Upper lobe of right lung (tissue), 1 donor: Measurements from ENCODE around the gene EI24. TPM values are rescaled to one million over a fixed set of nuclear protein-coding genes. Genes with fewer than 3 reads are reported as not detected.
"Not testable (repeated sequence)": the region's sequence is repeated elsewhere in the genome, so short reads cannot be mapped to it uniquely, and the experiment has no call there.

Experiments
- ATAC-seq: fragments of 200-7000 bp; cut with Tn5 transposase; one replicate; pipeline ENCODE4 v1.9.1; 2020; ENCODE audit warnings: mild to moderate bottlenecking, moderate library complexity
- DNase-seq: peaks from one replicate; pipeline ENCODE4 v3.0.0-alpha.2; 2020
- H3K27ac ChIP-seq: fragments of 200-600 bp; one replicate; pipeline ENCODE4 v1.8.0; 2022
- H3K27me3 ChIP-seq: fragments of 200-600 bp; one replicate; pipeline ENCODE4 v1.8.0; 2022; ENCODE audit warnings: mild to moderate bottlenecking
- H3K36me3 ChIP-seq: fragments of 200-600 bp; one replicate; pipeline ENCODE4 v1.8.0; 2022
- H3K4me1 ChIP-seq: fragments of 200-600 bp; one replicate; pipeline ENCODE4 v1.8.0; 2022
- H3K4me3 ChIP-seq: fragments of 200-600 bp; one replicate; pipeline ENCODE4 v1.8.0; 2022; ENCODE audit warnings: mild to moderate bottlenecking
- H3K9me3 ChIP-seq: fragments of 200-600 bp; one replicate; pipeline ENCODE4 v1.8.0; 2022
- intact Hi-C: fragments of 100-400 bp; cut with DNase I; formaldehyde crosslinking; loops from one replicate; pipeline ENCODE4 v1.11.0; 2022
- total RNA-seq: library from RNA; stranded (reverse); fragmentation: NEBNext Ultra II Directional; extraction: Animal tissue kit (Norgen Biotek cat#: 25700); gene quantifications from one replicate; pipeline ENCODE4 v1.2.1, GENCODE V29; 2021
- TF ChIP-seq, protein P1 (sequence below): fragments of 200-600 bp; IDR thresholded peaks from one replicate; pipeline ENCODE4 v1.8.0; 2022; ENCODE audit warnings: antibody characterized with exemption
- donor health status: DM: no; HTN: yes; CAD: no; lungs with severe emphysema.

Gene EI24
- total RNA-seq, 1 donor from 2014 or later = 69.6 TPM

DNA sequence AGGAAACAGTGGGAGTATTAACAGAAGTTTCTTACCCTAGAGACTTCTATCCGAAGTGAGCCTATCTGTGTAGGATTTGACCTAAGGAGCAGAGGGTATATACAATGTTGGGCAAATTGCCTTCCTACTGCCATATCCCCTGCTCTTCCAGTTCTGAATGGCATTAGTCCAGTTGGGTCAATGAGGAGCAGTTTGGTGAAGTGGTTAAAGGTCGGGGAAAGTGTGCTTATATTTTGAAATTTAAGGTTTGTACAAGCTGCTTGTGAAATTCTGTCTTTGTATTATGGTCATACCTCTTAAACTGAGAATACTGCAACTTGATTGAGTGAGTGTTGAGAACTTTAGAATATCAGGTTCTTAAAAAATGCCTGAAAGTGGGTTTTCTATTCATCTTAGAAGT is 1.7 kb downstream of the EI24 start:
- H3K27ac ChIP-seq = no peak overlapping the region
- H3K4me3 ChIP-seq = peak overlapping the region; percentile 98
- H3K4me1 ChIP-seq = peaks cover 22% of the 10 kb centered on the region
- TF ChIP-seq, protein P1, sequence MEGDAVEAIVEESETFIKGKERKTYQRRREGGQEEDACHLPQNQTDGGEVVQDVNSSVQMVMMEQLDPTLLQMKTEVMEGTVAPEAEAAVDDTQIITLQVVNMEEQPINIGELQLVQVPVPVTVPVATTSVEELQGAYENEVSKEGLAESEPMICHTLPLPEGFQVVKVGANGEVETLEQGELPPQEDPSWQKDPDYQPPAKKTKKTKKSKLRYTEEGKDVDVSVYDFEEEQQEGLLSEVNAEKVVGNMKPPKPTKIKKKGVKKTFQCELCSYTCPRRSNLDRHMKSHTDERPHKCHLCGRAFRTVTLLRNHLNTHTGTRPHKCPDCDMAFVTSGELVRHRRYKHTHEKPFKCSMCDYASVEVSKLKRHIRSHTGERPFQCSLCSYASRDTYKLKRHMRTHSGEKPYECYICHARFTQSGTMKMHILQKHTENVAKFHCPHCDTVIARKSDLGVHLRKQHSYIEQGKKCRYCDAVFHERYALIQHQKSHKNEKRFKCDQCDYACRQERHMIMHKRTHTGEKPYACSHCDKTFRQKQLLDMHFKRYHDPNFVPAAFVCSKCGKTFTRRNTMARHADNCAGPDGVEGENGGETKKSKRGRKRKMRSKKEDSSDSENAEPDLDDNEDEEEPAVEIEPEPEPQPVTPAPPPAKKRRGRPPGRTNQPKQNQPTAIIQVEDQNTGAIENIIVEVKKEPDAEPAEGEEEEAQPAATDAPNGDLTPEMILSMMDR = no peak
- intact Hi-C loops = no loop called here
- ATAC-seq (no peak), DNase-seq (no peak)
- peaks cover 36% of the 10 kb centered on the region for H3K36me3 ChIP-seq
- no peaks in the 10 kb centered on the region for H3K9me3 ChIP-seq
- no peaks in the 10 kb centered on the region for H3K27me3 ChIP-seq

DNA sequence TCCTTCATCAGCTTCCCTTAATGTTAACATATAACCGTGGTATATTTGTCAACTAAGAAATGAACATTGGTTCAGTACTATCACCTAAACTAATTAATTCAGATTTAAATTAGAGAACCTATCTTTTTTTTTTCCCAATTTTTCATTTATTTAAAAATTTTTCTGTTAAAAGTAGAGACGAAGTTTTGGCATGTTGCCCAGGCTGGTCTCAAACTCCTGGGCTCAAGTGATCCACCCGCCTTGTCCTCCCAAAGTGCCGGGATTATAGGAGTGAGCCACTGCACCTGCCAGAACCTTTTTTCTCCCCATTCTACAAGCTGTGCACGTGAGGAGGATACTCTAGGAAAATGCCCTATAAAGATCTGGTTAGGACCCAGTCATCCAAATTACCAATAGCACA is 3.6 kb downstream of the EI24 start:
- no peak for DNase-seq
- Histone ChIP-seq H3K27me3 (no peaks in the 10 kb centered on the region), H3K36me3 (peaks cover 56% of the 10 kb centered on the region), H3K4me3 (no peak overlapping the region), H3K9me3 (no peaks in the 10 kb centered on the region), H3K4me1 (peaks cover 22% of the 10 kb centered on the region), H3K27ac (no peak overlapping the region)
- ATAC-seq = no peak
- intact Hi-C loops = no loop called here
- TF ChIP-seq, protein P1 = no peak

DNA sequence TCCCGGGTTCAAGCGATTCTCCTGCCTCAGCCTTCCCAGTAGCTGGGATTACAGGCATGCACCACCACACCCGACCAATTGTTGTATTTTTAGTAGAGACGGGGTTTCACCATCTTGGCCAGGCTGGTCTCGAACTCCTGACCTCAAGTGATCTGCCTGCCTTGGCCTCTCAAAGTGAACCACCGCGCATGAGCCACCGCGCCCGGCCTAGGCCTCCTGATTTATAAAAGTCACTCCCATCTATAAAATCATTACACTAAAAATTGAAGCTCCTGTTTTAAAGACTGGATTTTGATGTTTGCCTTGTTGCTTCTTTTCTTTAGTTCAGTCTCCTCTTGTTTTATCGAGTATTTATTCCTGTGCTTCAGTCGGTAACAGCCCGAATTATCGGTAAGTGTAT is 7.9 kb downstream of the EI24 start:
- H3K27ac ChIP-seq, H3K27me3 ChIP-seq, H3K9me3 ChIP-seq, H3K4me1 ChIP-seq, DNase-seq, intact Hi-C loops, ATAC-seq, H3K4me3 ChIP-seq: not testable (repeated sequence)
- H3K36me3 ChIP-seq = peaks cover 98% of the 10 kb centered on the region

DNA sequence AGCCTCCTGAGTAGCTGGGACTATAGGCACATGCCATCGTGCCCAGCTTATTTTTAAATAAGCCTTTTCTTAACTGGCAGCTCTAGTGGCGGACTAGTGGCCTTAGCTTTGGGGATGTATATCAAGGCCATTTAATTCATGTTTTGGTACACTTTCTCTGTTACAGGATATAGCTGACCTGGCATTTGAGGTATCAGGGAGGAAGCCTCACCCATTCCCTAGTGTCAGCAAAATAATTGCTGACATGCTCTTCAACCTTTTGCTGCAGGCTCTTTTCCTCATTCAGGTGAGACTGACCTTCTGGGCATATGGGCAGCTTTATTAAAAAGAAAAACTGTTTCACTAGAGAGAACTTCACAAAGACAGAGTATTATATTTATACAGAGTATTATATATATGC is 9.5 kb downstream of the EI24 start:
- no peak overlapping the region for H3K27ac ChIP-seq
- H3K36me3 ChIP-seq = peaks cover 100% of the 10 kb centered on the region
- no peaks in the 10 kb centered on the region for H3K4me1 ChIP-seq
- ATAC-seq (no peak), DNase-seq (no peak)
- TF ChIP-seq, protein P1 = no peak
- no peaks in the 10 kb centered on the region for H3K27me3 ChIP-seq
- H3K4me3 ChIP-seq = no peak overlapping the region
- no peaks in the 10 kb centered on the region for H3K9me3 ChIP-seq
- intact Hi-C loops = no loop called here

DNA sequence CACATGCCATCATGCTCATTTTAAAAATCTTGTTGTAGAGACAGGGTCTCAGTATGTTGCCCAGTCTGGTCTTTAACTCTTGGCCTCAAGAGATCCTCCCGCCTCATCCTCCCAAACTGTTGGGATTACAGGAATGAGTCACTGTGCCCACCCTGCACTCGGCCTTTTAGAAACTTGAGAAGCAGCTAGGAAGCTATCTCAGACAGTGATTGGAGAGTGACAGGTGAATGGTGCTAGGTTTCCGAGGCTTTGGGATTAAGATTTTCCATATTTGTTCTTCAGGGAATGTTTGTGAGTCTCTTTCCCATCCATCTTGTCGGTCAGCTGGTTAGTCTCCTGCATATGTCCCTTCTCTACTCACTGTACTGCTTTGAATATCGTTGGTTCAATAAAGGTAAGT is 10.5 kb downstream of the EI24 start:
- TF ChIP-seq, protein P1 = no peak
- Histone ChIP-seq H3K36me3 (peaks cover 98% of the 10 kb centered on the region), H3K4me1 (no peaks in the 10 kb centered on the region), H3K27me3 (no peaks in the 10 kb centered on the region), H3K9me3 (no peaks in the 10 kb centered on the region), H3K4me3 (no peak overlapping the region), H3K27ac (no peak overlapping the region)
- ATAC-seq = no peak
- intact Hi-C loops = no loop called here
- no peak for DNase-seq

DNA sequence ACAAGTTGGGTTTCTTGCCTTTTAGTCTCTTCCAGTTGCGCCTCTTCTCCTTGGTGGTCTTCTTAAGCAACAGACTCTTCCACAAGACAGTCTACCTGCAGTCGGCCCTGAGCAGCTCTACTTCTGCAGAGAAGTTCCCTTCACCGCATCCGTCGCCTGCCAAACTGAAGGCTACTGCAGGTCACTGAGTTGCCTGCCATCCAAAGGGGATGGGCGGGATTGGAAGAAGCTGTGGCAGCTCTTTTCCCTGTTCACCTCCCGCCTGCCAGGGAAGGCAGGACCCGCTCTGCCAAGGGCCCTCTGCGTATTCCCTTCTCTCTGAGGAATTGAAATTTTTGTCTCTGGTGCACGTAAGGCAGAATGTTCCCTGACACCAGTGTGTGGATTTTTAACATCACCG is 14.2 kb downstream of the EI24 start:
- H3K4me3 ChIP-seq = no peak overlapping the region
- intact Hi-C loops = no loop called here
- TF ChIP-seq, protein P1 = no peak
- H3K27me3 ChIP-seq = no peaks in the 10 kb centered on the region
- peaks cover 61% of the 10 kb centered on the region for H3K36me3 ChIP-seq
- H3K4me1 ChIP-seq = no peaks in the 10 kb centered on the region
- no peaks in the 10 kb centered on the region for H3K9me3 ChIP-seq
- DNase-seq (no peak), ATAC-seq (no peak)
- H3K27ac ChIP-seq = no peak overlapping the region
